GM18861 (cell line): Measurements from ENCODE around the gene CAMSAP2.
"Not testable (repeated sequence)": the region's sequence is repeated elsewhere in the genome, so short reads cannot be mapped to it uniquely, and the experiment has no call there.

Source experiments
- ATAC-seq: cut with Tn5 transposase; IDR thresholded peaks from one replicate; pipeline ENCODE4 v1.9.1; 2021; ENCODE audit not compliant: unreplicated experiment

Gene CAMSAP2

DNA sequence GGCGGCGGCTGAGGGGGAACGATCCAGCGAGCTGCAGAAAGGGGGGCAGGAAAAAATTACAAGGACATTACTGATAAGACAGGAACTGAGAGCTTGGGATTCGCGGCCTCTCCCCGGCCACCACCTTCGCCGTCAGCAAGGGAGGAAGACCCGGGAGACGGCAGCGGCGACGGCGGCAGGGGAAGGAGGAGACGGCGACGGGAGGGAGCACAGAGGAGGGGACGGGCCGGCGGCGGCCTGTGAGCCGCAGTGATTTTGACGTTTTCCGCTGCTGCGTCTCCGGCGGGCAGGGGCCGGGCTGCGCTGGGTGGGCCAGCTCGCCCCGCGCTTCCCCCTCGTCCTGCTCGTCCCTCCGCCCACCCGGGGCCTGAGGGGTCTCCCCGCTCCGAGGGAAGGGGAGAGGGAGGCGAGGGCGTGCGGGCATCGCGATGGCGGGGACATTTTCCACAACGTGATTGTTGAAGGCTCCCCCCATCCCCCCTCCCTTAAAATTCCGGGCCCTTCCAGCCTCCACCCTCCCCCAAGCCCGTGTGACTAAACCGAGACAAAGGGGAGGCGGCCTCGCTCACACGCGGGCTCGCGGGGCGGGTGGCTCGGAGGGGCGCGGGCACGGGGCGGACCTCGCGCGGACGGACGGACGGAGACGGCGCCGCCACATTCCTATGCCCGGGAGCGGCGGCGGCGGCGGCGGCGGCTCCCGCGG is 407 bp downstream of the CAMSAP2 start:
- ATAC-seq: no peak

DNA sequence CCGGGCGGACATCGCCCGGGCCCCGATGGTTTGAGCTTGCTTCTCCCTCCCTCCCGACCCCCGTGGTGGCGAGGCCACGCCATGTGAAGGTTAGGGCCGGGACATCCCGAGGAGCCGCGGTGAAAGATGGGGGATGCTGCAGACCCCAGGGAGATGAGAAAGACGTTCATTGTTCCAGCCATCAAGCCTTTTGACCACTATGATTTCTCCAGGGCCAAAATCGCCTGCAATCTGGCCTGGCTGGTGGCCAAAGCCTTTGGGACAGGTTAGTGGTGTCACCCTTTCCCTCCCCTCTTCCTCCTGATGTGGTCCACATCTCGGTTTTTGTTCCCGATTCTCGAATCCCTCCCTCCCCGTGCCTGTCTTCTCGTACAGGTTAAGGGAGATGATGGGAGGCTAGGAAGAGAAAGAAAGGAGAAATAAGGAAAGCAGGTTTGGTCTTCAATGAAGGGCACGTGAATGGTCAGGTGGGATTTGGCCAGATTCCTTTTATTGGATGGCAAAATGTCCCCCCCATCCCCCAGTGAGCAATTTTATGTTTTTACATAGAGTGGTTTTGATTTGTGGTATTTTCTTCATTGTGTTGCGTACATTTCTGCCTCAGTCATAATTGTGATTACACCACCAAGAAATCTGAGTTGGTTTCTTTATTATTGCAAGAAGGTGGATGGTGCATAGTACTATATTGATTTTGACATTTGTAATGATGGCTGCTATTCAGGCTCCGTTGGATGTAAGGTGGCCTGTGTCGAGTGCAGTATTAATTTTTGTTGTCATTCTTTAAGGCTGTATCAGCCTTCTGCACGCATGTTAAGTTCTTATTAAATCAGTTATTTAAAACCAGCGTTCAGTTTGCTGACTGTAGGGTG is 1.2 kb downstream of the CAMSAP2 start:
- no peak for ATAC-seq

DNA sequence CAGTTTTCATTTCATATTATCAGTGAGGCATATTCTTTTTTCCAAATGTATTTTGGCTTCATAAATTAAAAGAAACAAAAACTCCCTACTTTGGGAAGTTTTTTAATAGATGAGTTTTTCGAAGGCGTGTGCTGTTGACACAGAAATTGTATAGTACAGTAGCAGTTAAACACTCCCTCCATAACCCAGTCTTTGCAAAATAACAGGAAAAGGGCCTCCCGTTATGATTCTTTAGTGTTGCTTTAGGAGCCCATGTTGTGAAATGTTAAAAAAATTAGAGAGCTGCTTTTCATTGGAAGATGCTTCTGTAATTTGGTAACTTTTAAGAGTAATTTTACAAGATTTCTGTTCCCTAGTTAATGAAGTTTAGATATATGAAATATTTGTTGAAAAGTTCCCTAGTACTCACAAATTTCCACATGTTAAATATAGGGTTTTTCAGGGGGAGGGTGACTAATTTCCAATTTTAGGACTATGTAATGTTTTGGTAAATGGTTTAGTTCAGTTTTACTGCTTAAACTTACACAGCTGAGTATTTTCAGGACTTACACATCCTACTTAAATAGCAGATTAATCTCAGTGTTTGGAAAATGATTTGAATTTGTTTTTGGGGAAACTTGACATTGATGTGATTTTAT is 2.0 kb downstream of the CAMSAP2 start:
- no peak for ATAC-seq

DNA sequence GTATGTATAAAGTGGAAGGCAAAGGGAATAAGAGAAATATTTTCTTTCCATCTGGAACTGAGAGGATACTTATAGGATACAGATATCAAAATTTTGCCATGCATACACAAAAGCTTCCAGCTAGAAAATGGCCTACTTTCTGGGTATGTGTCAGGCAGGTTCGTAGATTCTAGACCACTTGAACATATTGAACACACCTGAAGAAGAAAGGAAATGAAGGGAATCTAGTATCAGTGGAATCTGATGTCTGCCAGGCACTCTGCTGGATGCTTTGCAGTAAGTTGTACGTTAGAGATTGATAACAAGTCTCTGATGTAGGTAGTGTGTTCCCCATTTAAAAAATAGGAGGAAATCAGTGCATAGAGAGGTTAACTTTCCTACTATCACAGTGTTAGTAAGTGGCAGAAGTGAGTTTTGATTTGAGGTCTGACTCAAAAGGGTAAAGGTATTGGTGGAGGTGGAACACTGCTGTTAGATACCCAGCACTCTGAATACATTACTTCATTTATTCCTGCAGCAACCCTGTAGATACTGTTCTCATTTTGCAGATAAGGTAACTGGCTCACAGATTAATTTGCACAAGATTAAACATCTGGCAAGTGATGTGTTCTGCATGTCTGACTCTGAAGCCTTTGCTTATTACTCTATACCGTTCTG is 3.0 kb downstream of the CAMSAP2 start:
- no peak for ATAC-seq

- ATAC-seq: no peak
Observed at GRCh38 chr1:200744143-200744542, 5.5 kb downstream of the CAMSAP2 start.

DNA sequence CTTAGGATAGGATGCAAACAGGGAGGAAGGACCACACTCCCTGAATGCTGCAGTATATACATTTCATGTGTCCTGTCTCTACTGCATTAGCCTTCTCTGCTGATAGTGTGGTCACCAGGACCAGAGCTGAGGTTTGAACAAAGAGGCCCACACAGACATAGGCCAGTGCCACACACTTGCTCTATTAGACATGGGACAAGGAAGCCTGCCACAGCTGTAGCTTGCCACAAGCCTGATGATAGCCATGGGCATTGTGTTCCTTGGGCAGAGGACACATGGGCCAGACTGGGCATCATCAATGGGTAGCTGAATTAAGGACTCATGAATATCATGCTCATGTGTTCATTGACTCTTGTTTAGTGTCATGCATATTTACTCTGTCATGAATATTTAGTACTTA is 10.4 kb downstream of the CAMSAP2 start:
- no peak for ATAC-seq

DNA sequence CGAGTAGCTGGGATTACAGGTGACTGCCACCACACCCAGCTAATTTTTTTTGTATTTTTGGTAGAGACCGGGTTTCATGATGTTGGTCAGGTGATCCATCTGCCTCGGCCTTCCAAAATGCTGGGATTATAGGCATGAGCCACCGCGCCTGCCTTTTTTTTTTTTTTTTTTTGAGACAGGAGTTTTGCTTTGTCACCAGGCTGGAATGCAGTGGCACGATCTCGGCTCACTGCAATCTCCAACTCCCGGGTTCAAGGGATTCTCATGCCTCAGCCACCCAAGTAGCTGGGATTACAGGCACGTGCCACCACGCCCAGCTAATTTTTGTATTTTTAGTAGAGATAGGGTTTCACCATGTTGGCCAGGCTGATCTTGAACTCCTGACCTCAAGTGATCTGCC is 12.1 kb downstream of the CAMSAP2 start:
- ATAC-seq: not testable (repeated sequence)

DNA sequence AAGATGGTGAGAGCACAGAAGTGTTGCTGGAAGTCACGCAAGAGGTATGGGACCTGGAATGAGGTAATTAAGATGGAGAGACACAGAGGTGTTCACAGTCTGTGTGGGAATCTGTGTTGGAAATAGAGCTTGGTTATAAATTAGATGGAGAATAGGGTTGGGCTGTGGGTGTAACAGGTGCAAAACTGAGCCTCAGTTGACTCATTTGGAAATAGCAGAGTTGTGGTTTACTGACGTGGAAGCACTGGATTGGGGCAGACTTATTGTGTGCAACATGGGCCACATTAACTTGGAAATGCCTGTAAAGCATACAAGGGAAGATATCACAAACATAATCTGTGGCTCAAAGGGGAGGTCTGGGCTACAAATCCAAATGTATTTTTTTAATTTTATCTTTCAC is 13.0 kb downstream of the CAMSAP2 start:
- ATAC-seq: peak; percentile 75

- ATAC-seq: no peak
Observed at GRCh38 chr1:200753650-200754198, 15.0 kb downstream of the CAMSAP2 start.

- ATAC-seq: no peak
Observed at GRCh38 chr1:200755456-200755855, 16.8 kb downstream of the CAMSAP2 start.

- no peak for ATAC-seq
Observed at GRCh38 chr1:200762089-200762488, 23.4 kb downstream of the CAMSAP2 start.

- no peak for ATAC-seq
Observed at GRCh38 chr1:200767321-200767720, 28.6 kb downstream of the CAMSAP2 start.

DNA sequence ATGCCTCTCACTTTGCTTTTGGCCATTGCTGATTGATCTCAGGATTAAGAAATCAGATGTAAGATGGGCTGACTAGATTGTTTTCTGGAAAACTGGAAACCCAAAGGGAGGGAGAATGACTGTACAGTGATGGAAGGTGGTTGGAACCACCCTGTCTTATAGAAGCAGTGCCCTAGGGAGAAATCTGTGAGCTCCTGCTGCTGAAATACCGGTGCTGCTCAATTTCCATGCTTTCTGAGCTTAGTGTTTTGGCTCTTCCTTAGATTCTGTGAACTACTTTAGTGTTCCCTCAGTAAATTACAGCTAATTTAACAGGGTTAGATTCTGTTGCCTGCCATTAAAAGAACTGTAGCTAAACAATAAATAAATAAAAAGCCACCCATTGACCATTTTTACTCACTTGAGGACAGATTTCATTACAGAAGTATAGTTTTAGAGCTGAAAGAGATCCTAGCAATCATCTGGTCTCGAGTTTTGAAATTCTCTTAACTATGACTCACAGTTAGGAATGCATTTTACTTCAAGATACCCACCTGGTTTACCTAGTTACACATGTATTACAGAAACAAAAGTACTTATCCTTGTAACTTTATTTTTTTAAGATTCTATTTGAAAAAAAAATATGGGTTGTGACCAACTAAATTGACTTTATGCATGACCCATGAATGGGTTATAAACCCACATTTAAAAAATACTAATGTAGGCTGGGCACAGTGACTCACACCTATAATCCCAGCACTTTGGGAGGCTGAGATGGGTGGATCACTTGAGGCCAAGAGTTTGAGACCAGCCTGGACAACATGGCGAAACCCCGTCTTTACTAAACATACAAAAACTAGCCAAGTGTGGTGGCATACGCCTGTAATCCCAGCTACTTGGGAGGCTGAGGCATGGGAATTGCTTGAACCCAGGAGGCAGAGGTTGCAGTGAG is 33.2 kb downstream of the CAMSAP2 start:
- no peak for ATAC-seq

- ATAC-seq: no peak
Observed at GRCh38 chr1:200774311-200774710, 35.6 kb downstream of the CAMSAP2 start.

DNA sequence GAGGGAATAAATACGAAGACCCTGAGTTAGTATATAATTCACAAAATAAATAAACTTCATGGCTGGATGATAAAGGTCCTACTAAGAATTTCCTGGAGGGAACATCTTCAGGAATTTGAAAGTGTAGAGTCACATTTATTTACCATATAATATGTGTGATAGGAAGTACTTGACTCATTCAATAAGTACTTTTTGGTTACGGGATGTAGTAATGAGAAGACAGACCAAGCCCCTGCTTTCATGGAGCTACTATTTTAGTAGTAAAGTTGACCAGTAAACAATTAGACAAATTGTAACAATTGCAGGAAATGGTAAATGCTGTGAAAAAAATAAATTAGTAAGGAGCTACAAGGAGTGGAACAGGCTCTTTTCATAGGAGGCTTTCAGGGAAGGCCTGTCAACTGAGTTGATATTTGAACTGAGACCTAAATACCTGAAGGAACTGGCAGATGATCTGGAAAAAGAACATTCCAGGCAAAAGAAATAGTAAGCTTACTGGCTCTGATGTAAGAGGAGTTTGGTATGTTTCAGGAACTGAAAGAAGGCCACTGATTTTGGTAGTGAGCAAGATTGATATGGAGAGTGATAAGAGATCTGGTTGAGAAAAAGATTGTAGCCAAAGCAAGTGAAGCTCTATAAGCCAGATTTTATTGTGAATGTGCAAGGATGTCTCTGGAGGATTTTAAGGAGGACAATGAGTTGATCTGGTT is 36.2 kb downstream of the CAMSAP2 start:
- ATAC-seq: no peak

GRCh38 chr1:200775850-200776249 is 37.2 kb downstream of the CAMSAP2 start:
- no peak for ATAC-seq

DNA sequence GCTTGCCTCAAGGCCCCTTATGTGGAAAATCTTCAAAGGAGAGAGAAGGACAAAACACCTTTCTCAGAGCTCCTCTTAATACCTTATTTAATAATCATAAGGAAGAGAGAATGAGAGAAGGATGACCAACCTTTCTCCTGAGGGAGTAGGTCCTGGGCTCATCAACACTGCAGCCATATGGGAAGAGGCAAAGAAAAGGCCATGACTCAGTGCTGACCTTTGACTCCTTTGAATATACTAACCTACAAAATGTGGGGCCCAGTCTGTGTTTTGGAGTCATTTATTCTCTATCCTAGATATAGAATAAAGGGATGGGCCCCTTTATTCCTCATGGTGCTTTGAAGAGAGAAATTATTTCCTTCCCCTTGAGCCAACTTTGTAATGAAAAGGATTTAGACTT is 38.3 kb downstream of the CAMSAP2 start:
- ATAC-seq: no peak

GRCh38 chr1:200778766-200779165 is 40.1 kb downstream of the CAMSAP2 start:
- no peak for ATAC-seq

GRCh38 chr1:200779326-200779725 is 40.6 kb downstream of the CAMSAP2 start:
- no peak for ATAC-seq
